RWPE1 (cell line): Measurements from ENCODE around the gene PTX3.

Experiments used
- CTCF ChIA-PET: fragments of 350-600 bp; sonication (Branson Sonifier 250); formaldehyde crosslinking; extraction: SDS; loops from one replicate; lab custom pipeline; 2021; lab: Yijun Ruan, JAX
- POLR2A ChIA-PET: fragments of 400-600 bp; formaldehyde crosslinking; extraction: SDS; loops from one replicate; lab custom pipeline; 2020; ENCODE audit warnings: antibody characterized with exemption; ENCODE audit not compliant: low non-redundant PET; lab: Yijun Ruan, JAX
- DNase-seq: peaks from one replicate; pipeline ENCODE4 v3.0.0; 2012; ENCODE audit warnings: low spot score
- H3K27ac ChIP-seq: fragments of 450-650 bp; 2 replicates; pipeline ENCODE4 v1.5.1; 2017
- CTCF ChIP-seq: fragments of 450-650 bp; conservative IDR thresholded peaks from 2 replicates; pipeline ENCODE4 v1.5.1; 2017; ENCODE audit warnings: low read depth, mild to moderate bottlenecking

The PTX3 gene

GRCh38 chr3:157417247-157417646, 19.4 kb upstream of the PTX3 start:
- DNase-seq, result no peak
- ChIA-PET POLR2A (no interaction called here), CTCF (interaction anchor here (0.6 kb wide), 1 partner anchor 1306 kb away, joined by 4 read pairs; no protein-coding TSS in a partner anchor)
- H3K27ac ChIP-seq, result no peak overlapping the region
- no peak for TF ChIP-seq CTCF

- TF ChIP-seq CTCF, result no peak
- H3K27ac ChIP-seq, result no peak overlapping the region
- CTCF ChIA-PET, result interaction anchor here (0.6 kb wide), 1 partner anchor 1305 kb away, joined by 4 read pairs; no protein-coding TSS in a partner anchor
- DNase-seq, result no peak
- POLR2A ChIA-PET, result no interaction called here
These were observed 18.5 kb upstream of the PTX3 start for GRCh38 chr3:157418104-157418503.

GRCh38 chr3:157420606-157421130, 16.0 kb upstream of the PTX3 start:
- no peak overlapping the region for H3K27ac ChIP-seq
- TF ChIP-seq CTCF, result no peak
- CTCF ChIA-PET, result interaction anchor here (0.5 to 0.9 kb wide), 3 partner anchors 192 to 1013 kb away, joined by 4 to 5 read pairs (median 4); no protein-coding TSS in a partner anchor
- DNase-seq, result no peak
- POLR2A ChIA-PET, result no interaction called here

GRCh38 chr3:157423337-157423736, 13.3 kb upstream of the PTX3 start:
- H3K27ac ChIP-seq, result no peak overlapping the region
- TF ChIP-seq CTCF, result no peak
- ChIA-PET POLR2A (no interaction called here), CTCF (no interaction called here)
- no peak for DNase-seq

GRCh38 chr3:157427901-157428300, 8.7 kb upstream of the PTX3 start:
- POLR2A ChIA-PET, result no interaction called here
- DNase-seq, result no peak
- TF ChIP-seq CTCF, result no peak
- no peak overlapping the region for H3K27ac ChIP-seq
- CTCF ChIA-PET, result interaction anchor here (0.6 kb wide), 1 partner anchor 13 kb away, joined by 4 read pairs; no protein-coding TSS in a partner anchor

GRCh38 chr3:157428853-157429252, 7.8 kb upstream of the PTX3 start:
- no peak for TF ChIP-seq CTCF
- ChIA-PET CTCF (no interaction called here), POLR2A (no interaction called here)
- DNase-seq, result no peak
- H3K27ac ChIP-seq, result no peak overlapping the region
